K562 (cell line): ENCODE results near the gene ZNF655. TPM values are rescaled to one million over a fixed set of nuclear protein-coding genes. Genes with fewer than 3 reads are reported as not detected.

Experiments
- ESRRB ChIP-seq: fragments of 250-450 bp; sonication (Bioruptor Pico); IDR thresholded peaks from 2 replicates; pipeline ENCODE4 v1.5.0; 2020; ENCODE audit warnings: mild to moderate bottlenecking, moderate library complexity, borderline replicate concordance
- ETV1 ChIP-seq: fragments of 450-650 bp; conservative IDR thresholded peaks from 2 replicates; pipeline ENCODE4 v1.6.1; 2016; ENCODE audit warnings: missing genetic modification characterization, control low read depth, low read depth, missing compliant biosample characterization
- MBD2 ChIP-seq: sonication (generic); IDR thresholded peaks from 2 replicates; pipeline ENCODE4 v1.6.1; 2016; ENCODE audit warnings: low read depth, borderline replicate concordance
- MYBL2 ChIP-seq, 2 experiments: fragments of 450-650 bp in 1 of 2; sonication (generic) in 1 of 2; formaldehyde crosslinking in 1 of 2; IDR thresholded peaks; 2 replicates each; pipeline versions ENCODE4 v1.6.1 to v1.8.1; 2017 to 2022; ENCODE audit warnings: borderline replicate concordance in 1 of 2, inconsistent platforms in 1 of 2, low read depth in 1 of 2, mild to moderate bottlenecking in 1 of 2, missing genetic modification reagents in 1 of 2, moderate library complexity in 1 of 2
- NFRKB ChIP-seq: fragments of 450-650 bp; IDR thresholded peaks from 2 replicates; pipeline ENCODE4 v1.6.1; 2016; ENCODE audit warnings: low read depth
- PCBP2 ChIP-seq: fragments of 200-400 bp; formaldehyde crosslinking; IDR thresholded peaks from 2 replicates; pipeline ENCODE4 v1.6.1; 2018; ENCODE audit warnings: low read length, low read depth, mild to moderate bottlenecking, moderate library complexity; ENCODE audit not compliant: poor library complexity, severe bottlenecking
- PPARD ChIP-seq: fragments of 250-450 bp; sonication (Bioruptor Pico); IDR thresholded peaks from 2 replicates; pipeline ENCODE4 v1.8.0; 2022; ENCODE audit warnings: inconsistent platforms, mild to moderate bottlenecking, moderate library complexity
- STAT5B ChIP-seq: fragments of 250-450 bp; sonication (Bioruptor Pico); IDR thresholded peaks from 2 replicates; pipeline ENCODE4 v1.8.0; 2021; ENCODE audit warnings: mild to moderate bottlenecking, inconsistent platforms
- ZKSCAN8 ChIP-seq: fragments of 200-800 bp; sonication (Bioruptor generic); IDR thresholded peaks from 2 replicates; pipeline ENCODE4 v1.6.1; 2016; ENCODE audit warnings: missing genetic modification characterization, missing compliant biosample characterization
- ZNF583 ChIP-seq: fragments of 250-450 bp; sonication (Bioruptor Pico); IDR thresholded peaks from 2 replicates; pipeline ENCODE4 v1.4.0; 2020
- ZNF79 ChIP-seq: fragments of 250-450 bp; sonication (Bioruptor Pico); IDR thresholded peaks from 2 replicates; pipeline ENCODE4 v1.4.0; 2020; ENCODE audit warnings: low read depth, mild to moderate bottlenecking, moderate library complexity
- polyA plus RNA-seq, 8 experiments: library from polyadenylated mRNA; depleted of rRNA in 4 of 8; stranded (reverse) in 5 of 8; unstranded in 3 of 8; fragments of >200 nt; fragmentation: Nextera tagmentation in 2 of 8; fragmentation: Illumina TruSeq in 1 of 8; extraction: Ambion mirVana in 2 of 8; extraction: Trizol in 1 of 8; gene quantifications; 2 replicates each; pipeline versions ENCODE4 v1.2.1 to v1.2.3, GENCODE V29; 2011 to 2014; ENCODE audit warnings: inconsistent platforms in 1 of 8, missing spikeins in 1 of 8
- total RNA-seq, 7 experiments: library from RNA; depleted of rRNA in 6 of 7; stranded (reverse); fragments of >200 nt in 6 of 7; fragmentation: Illumina TruSeq in 2 of 7; extraction: Trizol in 2 of 7; gene quantifications; 2 replicates each; pipeline versions ENCODE4 v1.2.1 to v1.2.3, GENCODE V29; 2011 to 2021; ENCODE audit warnings: low replicate concordance in 1 of 7
- TF ChIP-seq, protein P1 (sequence below): fragments of 250-450 bp; sonication (Bioruptor Pico); IDR thresholded peaks from 2 replicates; pipeline ENCODE4 v1.4.0; 2020; ENCODE audit warnings: mild to moderate bottlenecking, moderate library complexity
- TF ChIP-seq, protein P2 (sequence below): fragments of 450-650 bp; IDR thresholded peaks from 2 replicates; pipeline ENCODE4 v1.7.0; 2016; ENCODE audit warnings: borderline replicate concordance
- TF ChIP-seq, protein P3 (sequence below): IDR thresholded peaks from 3 replicates; pipeline ENCODE4 v1.6.1; 2011; ENCODE audit warnings: borderline replicate concordance, mild to moderate bottlenecking; ENCODE audit not compliant: insufficient read length, insufficient read depth
- TF ChIP-seq, protein P4 (sequence below): fragments of 250-450 bp; sonication (Bioruptor Pico); IDR thresholded peaks from 2 replicates; pipeline ENCODE4 v1.4.0; 2020
- TF ChIP-seq, protein P5 (sequence below): fragments of 450-650 bp; IDR thresholded peaks from 2 replicates; pipeline ENCODE4 v1.6.1; 2018; ENCODE audit not compliant: partially characterized antibody

The ZNF655 gene
- total and polyA plus RNA-seq, 9 of the 15 experiments (the other 6 are each of a cell fraction or from before 2014, with no cell fraction given): 25.7 to 130 (median 95.2) TPM

DNA sequence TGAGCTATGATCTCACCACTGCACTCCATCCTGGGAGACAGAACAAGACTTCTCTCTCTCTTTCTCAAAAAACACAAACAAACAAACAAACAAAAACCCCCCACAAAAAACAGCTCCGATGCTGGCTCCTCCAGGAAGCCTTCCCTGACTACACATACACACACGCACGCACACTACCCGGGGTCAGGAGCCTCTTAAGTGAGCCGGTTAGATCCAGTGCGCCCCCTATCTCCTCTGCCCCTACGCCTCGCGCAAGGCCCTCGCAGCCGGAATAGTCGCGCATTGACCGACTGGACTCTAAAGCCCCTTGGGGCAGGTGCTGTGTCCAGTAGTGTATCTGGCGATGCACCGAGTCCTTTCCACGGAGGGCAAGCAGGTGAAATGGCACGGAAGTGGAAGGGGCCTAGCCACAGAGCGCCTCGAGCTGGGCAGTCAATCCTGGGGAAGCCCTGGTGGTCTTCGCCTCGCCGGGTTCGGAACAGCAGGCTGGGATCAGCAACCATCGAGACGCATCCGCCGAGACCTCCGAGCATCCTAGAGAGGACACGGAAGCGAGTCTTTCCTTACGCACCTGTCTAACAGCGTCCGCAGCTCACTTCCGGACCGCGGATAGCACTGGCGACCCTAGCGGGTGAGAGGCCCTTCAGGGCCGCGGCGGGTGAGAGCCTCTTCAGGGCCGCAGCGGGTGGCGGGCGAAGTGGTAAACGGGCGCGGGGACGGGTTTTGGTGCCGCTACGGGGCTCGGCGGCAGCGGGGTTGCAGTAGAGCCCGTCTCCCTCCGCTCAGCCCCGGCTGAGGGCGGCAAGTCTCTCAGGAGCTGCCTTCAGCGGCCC, 58.1 kb downstream of the ZNF655 start, which contains the start of gene ZSCAN25 (continued):
- TF ChIP-seq MYBL2 (IDR thresholded peaks at IDR 0.05; ENCODE audit: low read depth): peak; percentile 16; the same call in 1 of the 2 replicates
- TF ChIP-seq MYBL2 (CRISPR knock-in tag; IDR thresholded peaks at IDR 0.05; ENCODE audit: borderline replicate concordance): no peak
- TF ChIP-seq, protein P1, sequence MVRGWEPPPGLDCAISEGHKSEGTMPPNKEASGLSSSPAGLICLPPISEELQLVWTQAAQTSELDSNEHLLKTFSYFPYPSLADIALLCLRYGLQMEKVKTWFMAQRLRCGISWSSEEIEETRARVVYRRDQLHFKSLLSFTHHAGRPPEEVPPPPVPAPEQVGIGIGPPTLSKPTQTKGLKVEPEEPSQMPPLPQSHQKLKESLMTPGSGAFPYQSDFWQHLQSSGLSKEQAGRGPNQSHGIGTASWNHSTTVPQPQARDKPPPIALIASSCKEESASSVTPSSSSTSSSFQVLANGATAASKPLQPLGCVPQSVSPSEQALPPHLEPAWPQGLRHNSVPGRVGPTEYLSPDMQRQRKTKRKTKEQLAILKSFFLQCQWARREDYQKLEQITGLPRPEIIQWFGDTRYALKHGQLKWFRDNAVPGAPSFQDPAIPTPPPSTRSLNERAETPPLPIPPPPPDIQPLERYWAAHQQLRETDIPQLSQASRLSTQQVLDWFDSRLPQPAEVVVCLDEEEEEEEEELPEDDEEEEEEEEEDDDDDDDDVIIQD: no peak
- TF ChIP-seq MBD2: peak; percentile 85
- no peak for TF ChIP-seq STAT5B
- TF ChIP-seq ESRRB: no peak
- TF ChIP-seq NFRKB: peak; percentile 61; the same call in 1 of the 2 replicates
- TF ChIP-seq, protein P2, sequence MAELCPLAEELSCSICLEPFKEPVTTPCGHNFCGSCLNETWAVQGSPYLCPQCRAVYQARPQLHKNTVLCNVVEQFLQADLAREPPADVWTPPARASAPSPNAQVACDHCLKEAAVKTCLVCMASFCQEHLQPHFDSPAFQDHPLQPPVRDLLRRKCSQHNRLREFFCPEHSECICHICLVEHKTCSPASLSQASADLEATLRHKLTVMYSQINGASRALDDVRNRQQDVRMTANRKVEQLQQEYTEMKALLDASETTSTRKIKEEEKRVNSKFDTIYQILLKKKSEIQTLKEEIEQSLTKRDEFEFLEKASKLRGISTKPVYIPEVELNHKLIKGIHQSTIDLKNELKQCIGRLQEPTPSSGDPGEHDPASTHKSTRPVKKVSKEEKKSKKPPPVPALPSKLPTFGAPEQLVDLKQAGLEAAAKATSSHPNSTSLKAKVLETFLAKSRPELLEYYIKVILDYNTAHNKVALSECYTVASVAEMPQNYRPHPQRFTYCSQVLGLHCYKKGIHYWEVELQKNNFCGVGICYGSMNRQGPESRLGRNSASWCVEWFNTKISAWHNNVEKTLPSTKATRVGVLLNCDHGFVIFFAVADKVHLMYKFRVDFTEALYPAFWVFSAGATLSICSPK: 0 out of 2 replicates have a peak, but pooled peaks have one; percentile 17
- TF ChIP-seq, protein P3, sequence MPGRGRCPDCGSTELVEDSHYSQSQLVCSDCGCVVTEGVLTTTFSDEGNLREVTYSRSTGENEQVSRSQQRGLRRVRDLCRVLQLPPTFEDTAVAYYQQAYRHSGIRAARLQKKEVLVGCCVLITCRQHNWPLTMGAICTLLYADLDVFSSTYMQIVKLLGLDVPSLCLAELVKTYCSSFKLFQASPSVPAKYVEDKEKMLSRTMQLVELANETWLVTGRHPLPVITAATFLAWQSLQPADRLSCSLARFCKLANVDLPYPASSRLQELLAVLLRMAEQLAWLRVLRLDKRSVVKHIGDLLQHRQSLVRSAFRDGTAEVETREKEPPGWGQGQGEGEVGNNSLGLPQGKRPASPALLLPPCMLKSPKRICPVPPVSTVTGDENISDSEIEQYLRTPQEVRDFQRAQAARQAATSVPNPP: no peak
- TF ChIP-seq ZNF583 (CRISPR knock-in tag): peak; percentile 58; the same call in 1 of the 2 replicates
- TF ChIP-seq, protein P4, sequence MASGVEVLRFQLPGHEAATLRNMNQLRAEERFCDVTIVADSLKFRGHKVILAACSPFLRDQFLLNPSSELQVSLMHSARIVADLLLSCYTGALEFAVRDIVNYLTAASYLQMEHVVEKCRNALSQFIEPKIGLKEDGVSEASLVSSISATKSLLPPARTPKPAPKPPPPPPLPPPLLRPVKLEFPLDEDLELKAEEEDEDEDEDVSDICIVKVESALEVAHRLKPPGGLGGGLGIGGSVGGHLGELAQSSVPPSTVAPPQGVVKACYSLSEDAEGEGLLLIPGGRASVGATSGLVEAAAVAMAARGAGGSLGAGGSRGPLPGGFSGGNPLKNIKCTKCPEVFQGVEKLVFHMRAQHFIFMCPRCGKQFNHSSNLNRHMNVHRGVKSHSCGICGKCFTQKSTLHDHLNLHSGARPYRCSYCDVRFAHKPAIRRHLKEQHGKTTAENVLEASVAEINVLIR: peak; percentile 61; the same call in 1 of the 2 replicates
- no peak for TF ChIP-seq PCBP2
- no peak for TF ChIP-seq ZNF79 (CRISPR knock-in tag)
- peak; percentile 99 for TF ChIP-seq ETV1 (tag)
- TF ChIP-seq, protein P5, sequence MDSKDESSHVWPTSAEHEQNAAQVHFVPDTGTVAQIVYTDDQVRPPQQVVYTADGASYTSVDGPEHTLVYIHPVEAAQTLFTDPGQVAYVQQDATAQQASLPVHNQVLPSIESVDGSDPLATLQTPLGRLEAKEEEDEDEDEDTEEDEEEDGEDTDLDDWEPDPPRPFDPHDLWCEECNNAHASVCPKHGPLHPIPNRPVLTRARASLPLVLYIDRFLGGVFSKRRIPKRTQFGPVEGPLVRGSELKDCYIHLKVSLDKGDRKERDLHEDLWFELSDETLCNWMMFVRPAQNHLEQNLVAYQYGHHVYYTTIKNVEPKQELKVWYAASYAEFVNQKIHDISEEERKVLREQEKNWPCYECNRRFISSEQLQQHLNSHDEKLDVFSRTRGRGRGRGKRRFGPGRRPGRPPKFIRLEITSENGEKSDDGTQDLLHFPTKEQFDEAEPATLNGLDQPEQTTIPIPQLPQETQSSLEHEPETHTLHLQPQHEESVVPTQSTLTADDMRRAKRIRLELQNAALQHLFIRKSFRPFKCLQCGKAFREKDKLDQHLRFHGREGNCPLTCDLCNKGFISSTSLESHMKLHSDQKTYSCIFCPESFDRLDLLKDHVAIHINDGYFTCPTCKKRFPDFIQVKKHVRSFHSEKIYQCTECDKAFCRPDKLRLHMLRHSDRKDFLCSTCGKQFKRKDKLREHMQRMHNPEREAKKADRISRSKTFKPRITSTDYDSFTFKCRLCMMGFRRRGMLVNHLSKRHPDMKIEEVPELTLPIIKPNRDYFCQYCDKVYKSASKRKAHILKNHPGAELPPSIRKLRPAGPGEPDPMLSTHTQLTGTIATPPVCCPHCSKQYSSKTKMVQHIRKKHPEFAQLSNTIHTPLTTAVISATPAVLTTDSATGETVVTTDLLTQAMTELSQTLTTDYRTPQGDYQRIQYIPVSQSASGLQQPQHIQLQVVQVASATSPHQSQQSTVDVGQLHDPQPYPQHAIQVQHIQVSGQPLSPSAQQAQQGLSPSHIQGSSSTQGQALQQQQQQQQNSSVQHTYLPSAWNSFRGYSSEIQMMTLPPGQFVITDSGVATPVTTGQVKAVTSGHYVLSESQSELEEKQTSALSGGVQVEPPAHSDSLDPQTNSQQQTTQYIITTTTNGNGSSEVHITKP: peak; percentile 25
- peak; percentile 45; the same call in 1 of the 2 replicates for TF ChIP-seq ZKSCAN8 (CRISPR knock-in tag)
- no peak for TF ChIP-seq PPARD
